H54 (cell line): ENCODE data around the gene SPATC1L.

ENCODE experiments used
- DNase-seq: peaks from one replicate; pipeline ENCODE4 v3.0.0; 2011; ENCODE audit warnings: low spot score, mixed read lengths; ENCODE audit not compliant: insufficient read length
- FAIRE-seq: peaks from 3 replicates; lab custom pipeline; 2011; peaks lifted over from hg19 to GRCh38; lab: Jason Lieb, UNC
- POLR2A ChIP-seq: IDR thresholded peaks from 2 replicates; pipeline ENCODE4 v1.6.1; 2011; ENCODE audit warnings: low read depth, mild to moderate bottlenecking, low read length

SPATC1L gene

GRCh38 chr21:46122237-46122671 is 62.0 kb downstream of the SPATC1L start:
- TF ChIP-seq POLR2A = no peak
- FAIRE-seq (peak; percentile 36), DNase-seq (peak; percentile 93)

GRCh38 chr21:46121286-46122221 is 62.7 kb downstream of the SPATC1L start:
- FAIRE-seq (no peak), DNase-seq (no peak)
- TF ChIP-seq POLR2A = no peak

GRCh38 chr21:46120301-46121285 is 63.7 kb downstream of the SPATC1L start:
- no peak for TF ChIP-seq POLR2A
- FAIRE-seq = no peak
- no peak for DNase-seq

GRCh38 chr21:46119637-46120271 is 64.5 kb downstream of the SPATC1L start:
- no peak for TF ChIP-seq POLR2A
- no peak for FAIRE-seq
- DNase-seq = no peak

GRCh38 chr21:46119144-46119636 is 65.1 kb downstream of the SPATC1L start:
- DNase-seq (no peak), FAIRE-seq (no peak)
- TF ChIP-seq POLR2A = no peak

GRCh38 chr21:46118316-46119143 is 65.7 kb downstream of the SPATC1L start:
- no peak for FAIRE-seq
- DNase-seq = no peak
- no peak for TF ChIP-seq POLR2A

- TF ChIP-seq POLR2A = no peak
- FAIRE-seq = no peak
- DNase-seq = no peak
Observed at GRCh38 chr21:46117586-46118315, 66.5 kb downstream of the SPATC1L start.

- TF ChIP-seq POLR2A = no peak
- DNase-seq = peak; percentile 86
- no peak for FAIRE-seq
Observed at GRCh38 chr21:46116776-46117585, 67.3 kb downstream of the SPATC1L start.

- DNase-seq (no peak), FAIRE-seq (no peak)
- no peak for TF ChIP-seq POLR2A
Observed at GRCh38 chr21:46116189-46116775, 68.0 kb downstream of the SPATC1L start.

GRCh38 chr21:46115441-46116188 is 68.6 kb downstream of the SPATC1L start:
- no peak for TF ChIP-seq POLR2A
- FAIRE-seq (no peak), DNase-seq (no peak)
